NCI-H1048 (cell line): Measurements from ENCODE around the gene CHPF2.
A peak's percentile ranks its signal among the peaks of the same experiment; 100 is the strongest.

Experiments
- DNase-seq: peaks from one replicate; lab custom pipeline; 2025; lab: John Stamatoyannopoulos, UW

The CHPF2 gene

DNA sequence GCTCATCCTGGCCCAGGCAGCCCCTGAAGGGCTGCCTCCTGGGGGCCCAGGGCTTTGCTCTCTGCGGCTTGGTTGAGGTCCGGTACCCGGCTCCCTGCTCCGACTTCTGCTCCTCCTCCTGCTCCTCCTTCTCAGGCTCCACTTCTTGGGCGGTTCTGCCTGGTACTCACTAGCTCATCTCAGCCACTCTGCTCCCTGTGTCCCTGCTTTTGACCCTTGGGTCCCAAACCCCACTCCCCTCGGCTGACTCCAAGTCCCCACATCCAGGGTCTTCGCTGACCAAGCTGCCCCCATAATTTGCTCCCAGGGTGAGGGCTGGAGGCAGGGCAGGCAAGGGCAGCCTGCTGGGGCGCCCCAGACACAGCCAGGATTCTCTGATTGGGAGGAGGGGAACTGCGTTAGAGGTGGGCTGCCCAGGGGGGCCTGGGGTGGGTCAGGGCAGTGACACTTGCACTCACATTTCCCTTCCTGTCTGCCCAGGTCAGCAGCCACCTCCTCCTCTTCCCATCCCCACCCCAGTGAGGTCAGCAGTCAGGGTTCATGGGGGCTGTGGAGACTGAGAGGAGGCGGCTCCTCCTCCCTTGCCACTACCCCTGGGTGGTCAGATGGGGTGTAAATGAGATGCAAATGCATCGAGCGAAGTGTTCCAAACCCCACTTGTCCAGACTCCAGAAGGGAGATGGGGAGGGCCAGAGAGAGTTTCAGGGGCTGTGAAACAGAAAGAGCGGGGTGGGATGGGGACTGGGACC, 14.0 kb downstream of the CHPF2 start:
- DNase-seq = no peak

DNA sequence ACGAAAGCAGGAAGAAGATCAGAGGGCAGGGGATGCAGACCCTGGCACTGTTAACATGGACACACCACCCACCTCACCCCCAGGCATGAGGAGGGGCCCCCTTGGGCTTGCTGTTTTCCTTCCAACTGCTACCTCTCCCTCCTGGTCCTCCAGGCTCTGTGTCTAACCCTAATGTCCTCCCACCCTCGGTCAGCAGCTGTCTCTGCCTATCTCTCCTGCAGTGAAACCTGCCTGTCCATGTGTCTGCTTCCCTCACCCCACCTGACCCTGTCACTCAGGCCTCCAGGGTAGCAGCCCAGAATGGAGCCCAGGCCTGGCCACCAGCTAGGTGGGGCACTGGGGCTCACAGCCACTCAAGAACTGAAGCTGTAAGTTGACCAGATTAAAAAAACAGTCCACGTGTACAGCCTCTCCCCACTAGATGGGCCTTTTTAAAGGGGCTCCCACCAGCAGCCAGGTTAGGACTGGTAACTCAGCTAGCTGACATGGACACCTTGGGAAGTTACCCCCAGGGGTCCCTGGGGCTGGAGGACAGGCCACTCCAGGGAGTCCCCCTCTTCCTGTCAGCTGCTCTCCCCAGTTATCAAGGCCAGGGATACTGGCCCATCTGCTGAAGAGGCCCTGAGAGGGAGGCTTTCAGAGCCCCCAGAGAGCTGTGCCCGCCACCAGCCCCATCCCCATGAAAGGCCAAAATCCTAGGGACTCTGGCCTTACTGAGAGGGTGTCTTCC, 14.7 kb downstream of the CHPF2 start:
- no peak for DNase-seq

DNA sequence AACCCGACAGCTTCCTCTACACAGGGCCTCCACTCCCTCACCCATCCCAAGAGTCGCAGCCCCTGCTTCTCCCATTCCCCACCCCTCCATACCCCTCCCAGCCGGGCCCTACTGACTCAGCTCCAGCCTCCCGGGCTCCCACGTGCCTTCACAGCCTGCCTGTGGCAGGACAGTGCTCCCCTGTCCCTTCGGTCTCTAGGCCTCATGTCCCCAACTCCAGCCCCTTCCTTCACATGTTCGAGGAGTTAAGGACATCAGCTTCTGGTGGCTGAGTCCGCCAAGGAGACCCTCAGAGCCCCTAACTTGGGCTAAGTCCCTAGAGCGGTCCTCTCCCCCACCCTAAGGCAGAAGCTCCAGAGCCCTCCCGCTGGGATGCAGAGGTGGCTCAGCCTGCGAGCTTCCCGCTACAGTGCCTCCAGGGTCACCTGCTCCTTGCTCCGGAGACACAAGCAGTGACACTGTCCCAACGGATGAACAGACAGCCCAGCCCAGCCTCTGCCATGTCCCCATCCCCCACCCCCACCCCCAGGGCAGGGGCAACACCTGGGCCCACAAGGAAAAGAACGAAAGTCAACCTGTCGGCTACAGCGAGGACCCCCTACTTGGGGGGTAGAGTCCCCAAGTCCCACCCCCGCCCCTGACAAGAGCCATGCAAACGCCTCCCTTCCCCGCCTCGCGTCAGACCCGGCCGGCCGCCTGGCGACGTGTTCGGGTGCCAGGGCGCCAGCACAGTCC, 15.5 kb downstream of the CHPF2 start:
- no peak for DNase-seq

DNA sequence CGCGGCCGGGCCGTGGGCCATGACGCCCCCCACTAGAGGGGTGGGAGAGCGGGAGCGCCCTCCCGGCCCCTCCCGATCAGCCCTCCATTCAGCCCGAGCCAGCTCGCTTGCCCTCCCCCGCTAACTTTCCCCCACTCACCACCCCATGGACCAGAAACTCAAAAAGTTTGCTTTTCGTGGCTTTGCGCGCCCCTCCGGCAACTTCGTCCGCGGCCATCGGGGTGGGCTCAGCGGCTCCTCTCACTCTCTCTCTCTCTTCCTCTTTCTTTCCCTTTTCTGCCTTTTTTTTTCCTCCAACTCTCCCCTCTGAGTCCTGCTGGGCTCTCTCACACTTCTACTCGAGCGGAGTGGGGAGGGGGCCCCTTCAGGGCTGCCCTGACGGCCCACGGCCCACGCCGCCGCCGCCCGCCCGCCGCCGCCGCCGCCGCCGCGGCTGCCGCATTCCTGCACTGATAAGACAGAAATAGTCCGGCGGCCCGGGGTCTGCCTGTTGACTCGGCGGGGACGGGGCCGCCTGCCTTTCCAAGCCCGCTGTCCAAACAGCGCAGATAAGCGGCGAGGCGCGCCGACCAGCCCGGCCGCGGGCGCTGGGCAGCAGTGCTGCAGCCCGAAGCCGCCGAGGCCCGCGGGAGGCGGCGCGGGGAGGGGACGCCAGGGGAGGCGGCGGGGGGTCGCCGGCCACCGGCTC, 16.2 kb downstream of the CHPF2 start, which contains the start of gene SMARCD3:
TSS of gene SMARCD3 (minus strand) at position 349 of the 688 bp plus-strand sequence. CDS start at position 217, 132 bp downstream.
- DNase-seq = no peak

DNA sequence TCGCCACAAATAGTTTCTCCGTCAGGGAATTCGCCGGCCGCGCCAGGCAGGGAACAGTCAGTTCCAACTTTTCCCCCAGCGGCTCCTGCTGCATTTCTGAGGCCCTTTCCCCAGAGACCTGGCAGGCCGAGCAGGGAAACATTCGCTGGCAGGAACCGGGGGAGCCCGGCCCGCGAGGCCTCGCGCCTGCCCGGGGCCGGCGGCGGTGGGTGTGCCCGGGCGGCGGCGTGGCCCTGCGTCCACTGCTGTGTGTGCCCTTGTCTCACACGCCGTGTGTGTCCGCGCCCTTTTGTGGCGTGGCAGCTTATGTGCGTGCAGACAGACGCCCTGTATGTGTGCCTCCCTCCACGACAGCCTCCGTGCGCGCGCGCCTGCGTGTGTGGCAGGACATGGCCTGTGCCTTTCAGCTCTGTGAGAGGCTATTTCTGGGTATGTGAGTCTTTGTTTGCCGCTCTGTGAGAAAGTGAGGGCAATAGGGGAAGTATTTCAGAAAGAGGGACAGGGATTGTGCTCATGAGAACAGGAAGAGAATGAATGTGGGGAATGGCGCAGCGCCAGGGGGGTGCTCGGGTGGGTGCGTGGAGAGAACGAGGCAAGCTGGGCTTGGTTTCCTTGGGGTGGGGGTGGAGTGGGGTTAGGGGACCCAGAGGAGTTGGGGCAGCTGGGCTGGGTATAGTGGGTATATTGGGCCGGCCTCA, 16.9 kb downstream of the CHPF2 start:
- DNase-seq = no peak

DNA sequence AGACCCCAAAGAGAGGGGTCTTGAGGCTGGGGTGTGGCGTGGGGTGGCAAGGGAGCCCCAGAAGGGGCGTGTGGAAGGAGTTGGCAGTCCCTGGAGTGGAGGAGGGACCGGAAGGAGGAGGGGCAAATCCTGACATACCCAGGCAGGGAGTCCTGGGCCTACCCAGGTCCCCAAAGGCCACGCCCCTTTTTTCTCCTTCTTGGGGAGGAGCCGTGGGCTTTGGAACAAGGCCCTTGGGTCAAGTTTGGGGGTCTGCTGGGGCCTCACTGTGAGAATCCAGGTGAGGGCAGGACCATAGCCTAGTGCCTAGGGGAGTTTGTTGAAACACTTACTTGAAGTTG, 17.4 kb downstream of the CHPF2 start:
- DNase-seq = peak; percentile 62

DNA sequence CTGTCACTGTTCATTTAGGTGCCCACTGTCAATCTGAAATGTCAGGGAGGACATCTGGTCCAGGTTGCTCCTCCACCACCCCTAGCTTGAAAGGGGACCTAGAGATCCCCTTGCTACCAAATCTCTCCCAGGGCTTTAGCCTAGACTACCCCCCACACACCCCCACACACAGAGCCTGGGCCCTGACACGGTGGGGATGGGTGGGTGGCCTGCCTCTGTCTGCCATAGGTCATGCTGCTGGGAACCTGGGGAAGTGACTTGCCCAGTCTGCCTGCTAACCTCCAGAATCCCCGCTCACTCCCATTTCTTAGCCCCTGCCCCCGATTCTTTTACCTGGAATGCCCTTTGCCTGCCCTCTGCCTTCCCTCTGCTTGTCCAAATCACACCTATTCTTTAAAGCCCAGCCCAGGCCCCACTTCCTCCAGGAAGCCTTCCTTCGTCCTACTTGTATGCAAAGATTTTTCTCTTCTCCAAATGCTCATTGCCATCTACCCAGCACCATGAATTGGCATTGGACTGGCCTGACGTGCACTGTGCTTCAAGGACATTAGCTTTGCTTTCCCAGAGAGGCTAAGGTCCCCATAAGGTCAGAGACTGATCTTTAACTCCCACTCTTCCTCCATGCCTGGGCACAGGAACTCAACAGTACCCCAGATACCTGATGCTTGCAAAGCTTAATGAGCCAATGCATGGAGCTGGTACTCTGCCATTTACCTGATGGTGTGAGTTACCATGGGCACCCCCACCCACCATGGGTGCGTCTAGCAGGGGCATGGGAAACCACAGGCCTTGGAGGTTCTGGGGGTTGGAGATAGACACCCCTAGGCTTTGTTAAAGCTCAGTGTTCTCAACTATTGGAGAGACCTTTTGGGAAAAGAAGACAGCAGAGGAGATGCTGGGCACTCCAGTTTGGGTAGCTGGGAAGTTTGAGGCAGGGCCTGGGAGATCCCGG, 18.2 kb downstream of the CHPF2 start:
- DNase-seq = no peak

DNA sequence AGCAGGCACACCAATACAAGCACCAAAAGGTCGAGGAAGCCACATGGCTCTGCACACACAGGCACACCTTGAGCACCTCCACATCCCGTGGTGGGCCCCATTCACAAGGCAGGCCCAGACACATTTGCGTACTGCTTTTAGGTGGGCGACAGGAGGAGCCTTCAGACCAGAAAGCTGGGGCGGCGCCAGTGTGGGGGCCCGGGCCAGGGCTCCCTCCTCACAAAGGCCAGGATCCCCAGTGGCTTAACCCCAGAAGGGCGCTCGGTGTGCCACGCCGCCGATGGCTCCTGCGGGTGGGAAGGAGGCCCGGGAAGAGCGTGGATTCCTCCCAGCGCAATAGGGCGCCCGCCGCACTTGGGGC, 19.0 kb downstream of the CHPF2 start:
- DNase-seq = no peak

DNA sequence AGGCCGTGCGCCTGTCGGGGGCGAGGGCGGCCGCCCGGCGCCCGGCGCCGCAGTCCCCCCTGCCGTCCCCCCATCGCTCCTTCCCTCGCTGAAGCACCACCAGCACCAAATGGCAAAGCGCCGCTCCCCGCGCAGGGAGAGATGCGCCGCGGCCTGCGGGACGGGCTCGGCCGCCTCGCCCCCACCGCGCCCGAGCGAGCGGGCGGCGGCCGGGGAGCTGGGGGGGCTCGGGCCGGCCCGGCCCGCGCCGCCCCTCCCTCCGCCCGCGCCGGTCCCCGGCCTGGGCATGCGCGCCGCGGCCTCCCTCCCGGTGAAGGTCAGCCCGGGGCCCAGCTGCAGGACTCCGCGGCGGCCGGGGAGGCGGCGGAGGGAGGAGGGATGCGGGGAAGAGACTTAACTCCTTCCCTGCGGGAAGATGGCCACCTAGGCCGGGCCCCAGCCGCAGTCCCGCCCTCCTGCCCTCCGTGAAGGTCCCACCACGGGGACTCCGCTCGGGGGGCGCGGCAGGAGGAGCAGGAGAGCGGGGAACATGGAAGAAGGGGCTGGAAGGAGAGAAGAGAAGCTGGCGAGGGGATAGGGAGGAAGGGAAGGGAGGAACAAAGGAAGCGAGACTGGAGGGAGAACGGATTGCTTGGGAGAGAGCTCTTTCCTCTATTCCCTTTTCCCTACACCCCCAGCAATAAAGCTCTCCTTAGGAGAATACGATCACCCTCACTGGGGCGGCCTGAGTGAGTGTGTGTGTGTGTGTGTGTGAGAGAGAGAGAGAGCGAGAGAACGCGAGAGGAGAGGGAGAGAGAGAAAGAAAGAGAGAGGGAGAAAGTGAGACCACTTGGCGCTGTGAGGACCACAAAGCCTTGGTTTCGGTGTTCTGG, 19.6 kb downstream of the CHPF2 start:
- peak; percentile 15 for DNase-seq

DNA sequence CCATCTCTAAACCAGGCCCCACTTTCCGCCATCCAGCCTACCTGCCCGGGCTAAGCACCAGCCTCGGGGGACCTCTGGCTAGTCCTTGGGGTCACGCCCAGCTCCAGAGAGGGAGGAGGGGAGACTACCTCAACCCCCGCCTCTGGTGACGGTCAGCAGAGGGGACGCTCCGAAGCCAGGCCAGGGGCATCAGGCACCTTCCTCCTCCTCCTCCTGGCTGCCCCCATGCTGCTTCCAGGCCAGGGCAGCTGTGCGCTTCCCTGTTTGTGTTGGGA, 20.2 kb downstream of the CHPF2 start:
- no peak for DNase-seq

DNA sequence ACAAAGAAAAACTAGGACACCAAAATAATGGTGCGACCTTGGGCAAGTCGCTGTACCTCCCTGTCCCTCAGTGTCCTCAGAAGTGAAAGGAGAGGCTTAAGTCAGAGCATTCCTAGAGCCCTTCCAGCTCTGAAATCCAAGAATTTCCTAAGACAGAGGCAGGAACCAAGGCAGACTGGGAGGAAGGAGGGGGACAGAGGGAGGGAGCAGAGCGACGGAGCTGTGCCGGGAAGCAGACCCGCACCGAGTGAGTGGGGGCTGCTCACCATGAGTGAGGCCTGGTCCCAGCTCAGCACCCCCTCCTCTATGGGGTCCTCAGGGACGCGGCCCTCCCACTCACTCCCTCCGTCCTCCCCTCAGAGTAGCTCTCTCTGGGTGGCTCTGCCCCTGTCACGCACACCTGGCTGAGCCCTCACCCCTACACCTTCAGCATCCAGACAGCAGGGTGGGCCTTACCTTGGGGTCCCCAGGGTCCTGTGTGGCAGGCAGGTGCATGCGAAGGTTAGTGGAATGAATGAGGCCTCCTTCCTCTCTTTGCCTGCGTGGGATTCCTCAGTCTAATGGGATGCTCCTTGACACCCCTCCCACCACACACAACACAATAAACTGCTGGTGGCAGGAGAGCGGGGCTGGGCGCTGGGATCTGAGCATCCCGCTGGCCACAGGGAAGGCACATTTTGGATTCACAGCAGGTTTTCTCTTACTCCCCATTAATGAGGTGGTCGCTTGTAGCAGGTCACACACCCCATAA, 20.9 kb downstream of the CHPF2 start:
- no peak for DNase-seq

DNA sequence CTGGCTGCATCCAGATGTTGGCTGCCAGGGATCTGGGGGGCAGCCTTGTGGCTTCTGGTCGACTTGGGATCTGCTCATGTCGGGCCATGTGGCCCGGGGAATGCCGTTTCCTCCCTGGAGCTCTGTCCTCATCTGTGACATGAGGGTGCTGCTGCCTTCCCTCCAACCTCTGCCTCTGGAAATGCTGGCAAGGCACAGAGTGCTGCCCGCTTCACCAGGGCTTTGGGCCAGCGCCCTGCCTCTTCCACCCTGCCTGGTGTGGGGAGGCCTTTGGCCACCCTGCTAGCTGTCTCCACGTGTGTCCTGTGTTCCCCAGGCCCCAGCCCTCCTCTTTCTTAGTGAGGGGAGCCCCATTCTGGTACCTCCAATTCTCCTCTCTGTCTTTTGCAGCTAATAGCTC, 22.0 kb downstream of the CHPF2 start:
- DNase-seq = no peak

DNA sequence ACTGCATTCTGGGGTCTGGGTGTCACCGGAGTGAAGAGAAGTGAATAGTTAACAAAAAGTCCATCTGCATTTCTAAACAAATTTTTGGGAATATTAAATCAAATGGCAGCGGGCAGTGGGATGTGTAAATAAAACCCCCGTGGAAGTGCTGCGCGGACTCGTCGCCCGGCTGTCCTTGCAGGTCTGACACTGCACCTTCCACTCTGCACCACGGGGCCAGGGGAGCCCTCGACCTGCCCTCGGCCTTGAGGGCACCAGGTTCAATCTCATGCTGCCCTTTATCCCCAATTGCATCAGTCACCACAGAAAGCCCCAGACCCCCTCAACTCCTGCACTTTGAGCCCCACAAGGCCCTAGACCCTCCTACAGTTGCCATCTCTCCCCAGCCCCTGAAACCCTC, 22.6 kb downstream of the CHPF2 start:
- DNase-seq = no peak

DNA sequence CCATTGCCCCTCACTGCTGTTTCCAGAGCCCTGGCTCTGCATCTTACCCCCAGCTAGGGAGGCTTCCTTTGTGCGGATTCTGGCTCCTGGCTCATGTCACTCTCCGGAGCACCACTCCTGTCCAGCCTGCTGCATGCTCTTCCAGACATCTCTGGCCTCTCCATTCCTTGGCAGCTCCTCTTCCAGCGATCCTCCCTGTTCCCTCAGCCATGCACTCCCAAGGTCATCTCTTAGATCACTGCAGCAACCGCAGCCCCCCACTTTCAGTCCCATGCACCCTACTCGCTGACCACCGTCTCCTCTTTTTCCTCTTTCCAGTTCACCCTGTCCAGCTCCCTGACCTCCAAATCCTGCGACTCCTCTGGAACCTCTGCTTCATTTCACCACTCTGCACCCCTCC, 23.1 kb downstream of the CHPF2 start:
- DNase-seq = no peak

DNA sequence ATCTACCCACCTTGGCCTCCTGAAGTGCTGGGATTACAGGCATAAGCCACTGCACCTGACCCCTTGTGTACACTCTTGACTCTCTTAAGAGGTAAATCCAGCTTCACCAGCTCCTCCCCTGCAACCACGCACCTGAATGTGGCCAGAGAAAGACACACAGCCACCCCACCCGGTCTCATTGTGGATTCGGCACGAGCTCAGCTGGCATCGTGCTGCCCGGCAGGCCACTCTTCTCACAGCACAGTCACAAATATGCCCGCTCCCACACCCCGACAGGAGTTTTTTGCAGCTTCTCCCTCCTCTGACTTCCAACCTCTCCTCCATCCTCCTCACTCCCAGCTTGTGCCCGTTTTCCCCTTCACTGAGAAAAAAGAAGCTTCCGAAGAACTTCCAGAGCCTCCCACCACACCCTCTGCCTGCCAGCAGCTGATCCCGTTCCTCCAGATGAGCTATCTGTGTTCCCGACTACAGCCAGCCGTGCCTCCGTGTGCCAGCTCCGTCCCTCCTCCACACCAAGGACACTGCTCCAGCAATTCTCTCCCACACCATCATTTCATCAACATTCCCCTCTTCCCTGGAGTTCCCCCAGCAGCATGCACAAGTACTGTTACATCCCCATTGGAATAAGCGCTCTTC, 24.2 kb downstream of the CHPF2 start:
- DNase-seq = no peak

DNA sequence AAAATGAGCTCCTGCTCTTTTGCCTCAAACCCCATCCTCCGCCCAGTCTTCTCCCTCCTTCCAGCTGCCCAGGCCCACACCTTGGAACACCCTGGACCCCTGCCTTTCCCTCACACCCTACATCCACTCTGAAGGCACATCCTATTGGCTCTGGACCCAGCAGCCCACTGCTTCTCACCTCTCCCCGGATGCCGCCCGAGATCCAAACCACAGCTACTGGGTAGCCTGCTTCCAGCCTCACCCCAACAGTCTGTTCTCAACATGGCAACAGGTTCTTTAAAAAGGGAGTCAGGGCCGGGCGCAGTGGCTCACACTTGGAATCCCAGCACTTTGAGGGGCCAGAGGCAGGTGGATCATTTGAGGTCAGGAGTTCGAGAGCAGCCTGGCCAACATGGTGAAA, 25.7 kb downstream of the CHPF2 start:
- no peak for DNase-seq

DNA sequence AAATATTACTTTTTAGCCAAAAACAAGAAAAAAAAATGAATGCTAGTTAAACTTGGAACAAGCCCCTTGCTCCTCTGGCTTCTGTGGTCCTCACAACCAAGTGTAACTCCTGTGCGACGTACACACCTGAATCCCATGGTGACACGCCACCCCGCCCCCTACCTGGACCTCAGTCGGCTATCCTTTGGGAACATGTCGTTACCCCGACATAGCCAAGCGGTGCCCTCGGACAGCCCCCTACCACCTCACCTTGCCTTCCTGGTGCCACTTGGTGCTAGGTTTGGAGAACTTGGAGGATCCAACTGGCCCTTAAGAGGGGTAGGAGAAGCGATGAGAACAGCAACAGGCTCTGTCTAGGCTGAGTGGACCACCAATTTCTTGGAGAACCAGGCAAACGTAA, 28.2 kb downstream of the CHPF2 start:
- no peak for DNase-seq

DNA sequence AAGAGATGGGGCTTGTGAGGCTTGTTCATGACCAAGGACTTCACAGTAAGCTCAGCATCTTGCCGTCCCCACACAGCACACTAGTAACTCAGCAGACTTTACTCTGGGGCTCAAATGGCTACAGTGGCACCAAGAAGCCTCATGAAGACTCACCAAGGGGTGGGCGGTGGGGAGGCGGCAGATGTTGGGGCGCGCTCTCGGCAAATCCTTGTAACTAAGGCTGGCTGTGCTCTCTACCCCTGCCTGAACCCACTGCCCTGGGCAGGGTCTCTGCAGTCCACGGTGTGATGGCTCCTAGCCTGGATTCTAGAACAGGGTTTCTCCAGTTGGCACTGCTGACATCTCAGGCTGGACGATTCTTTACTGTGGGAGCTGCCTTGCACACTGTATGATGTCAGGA, 28.6 kb downstream of the CHPF2 start:
- no peak for DNase-seq

DNA sequence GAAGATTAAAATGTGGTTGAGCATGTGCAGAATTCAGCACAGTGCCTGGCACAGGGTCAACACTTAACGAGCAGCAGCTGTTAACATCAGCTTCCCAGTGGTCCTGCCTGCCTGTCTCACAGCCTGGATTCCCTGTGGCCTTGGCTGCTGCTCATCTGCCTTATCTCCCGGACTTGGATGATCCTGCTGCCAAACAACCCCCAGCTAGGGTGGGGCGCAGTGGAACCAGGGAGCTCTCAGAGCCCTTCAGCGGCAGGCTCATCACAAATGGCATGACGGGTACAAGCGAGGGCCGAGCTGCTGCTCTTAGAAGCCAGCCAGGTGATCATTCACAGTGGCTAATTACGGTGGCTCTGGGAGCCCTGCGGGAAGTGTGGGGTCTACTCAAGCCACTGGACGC, 29.2 kb downstream of the CHPF2 start:
- no peak for DNase-seq
